ENCODE measurements around the gene DCDC2B. TPM values are rescaled to one million over a fixed set of nuclear protein-coding genes. Genes with fewer than 3 reads are reported as not detected.

DCDC2B gene
- total and polyA plus RNA-seq, 2 of the 13 experiments (the other 11 are each of a cell fraction or from before 2014, with no cell fraction given) = not detected

- TF ChIP-seq SRSF9 (IDR thresholded peaks at IDR 0.05; ENCODE audit: borderline replicate concordance, insufficient read depth, low read depth, low read length, poor library complexity, severe bottlenecking) (no peak), GABPB1 (CRISPR knock-in tag; IDR thresholded peaks at IDR 0.05) (peak; percentile 72), AHR (CRISPR knock-in tag; IDR thresholded peaks at IDR 0.05) (peak; percentile 47; the same call in 1 of the 2 replicates), RXRA (CRISPR knock-in tag; IDR thresholded peaks at IDR 0.05) (no peak; the same call in 1 of the 2 replicates), ZNF572 (CRISPR knock-in tag; IDR thresholded peaks at IDR 0.05) (no peak), ZNF512 (CRISPR knock-in tag; IDR thresholded peaks at IDR 0.05) (no peak), NFATC3 (CRISPR knock-in tag; IDR thresholded peaks at IDR 0.05) (no peak), ZNF326 (CRISPR knock-in tag; IDR thresholded peaks at IDR 0.05; ENCODE audit: borderline replicate concordance) (no peak), FOSL1 (CRISPR knock-in tag; IDR thresholded peaks at IDR 0.05; ENCODE audit: borderline replicate concordance) (no peak), ZNF10 (CRISPR knock-in tag; IDR thresholded peaks at IDR 0.05; ENCODE audit: borderline replicate concordance, low read depth) (no peak), NAIF1 (CRISPR knock-in tag; IDR thresholded peaks at IDR 0.05; ENCODE audit: borderline replicate concordance) (no peak), ZNF883 (CRISPR knock-in tag; IDR thresholded peaks at IDR 0.05; ENCODE audit: not compliant biosample characterization) (peak; percentile 49), NPAS2 (CRISPR knock-in tag; IDR thresholded peaks at IDR 0.05; ENCODE audit: borderline replicate concordance) (no peak), PCBP2 (optimal IDR thresholded peaks at IDR 0.05; ENCODE audit: low read depth, low read length, poor library complexity, severe bottlenecking) (no peak), CC2D1A (CRISPR knock-in tag; IDR thresholded peaks at IDR 0.05) (no peak), ZNF747 (CRISPR knock-in tag; IDR thresholded peaks at IDR 0.05; ENCODE audit: borderline replicate concordance) (no peak), ZNF205 (CRISPR knock-in tag; IDR thresholded peaks at IDR 0.05) (no peak), RNF2 (conservative IDR thresholded peaks at IDR 0.05; ENCODE audit: low read depth) (no peak), BORCS8-MEF2B (CRISPR knock-in tag; IDR thresholded peaks at IDR 0.05) (peak; percentile 63), ASH2L (IDR thresholded peaks at IDR 0.05; ENCODE audit: insufficient read length, low read depth, low read length) (no peak), ZNF160 (CRISPR knock-in tag; IDR thresholded peaks at IDR 0.05) (no peak)
- TF ChIP-seq, protein P1, sequence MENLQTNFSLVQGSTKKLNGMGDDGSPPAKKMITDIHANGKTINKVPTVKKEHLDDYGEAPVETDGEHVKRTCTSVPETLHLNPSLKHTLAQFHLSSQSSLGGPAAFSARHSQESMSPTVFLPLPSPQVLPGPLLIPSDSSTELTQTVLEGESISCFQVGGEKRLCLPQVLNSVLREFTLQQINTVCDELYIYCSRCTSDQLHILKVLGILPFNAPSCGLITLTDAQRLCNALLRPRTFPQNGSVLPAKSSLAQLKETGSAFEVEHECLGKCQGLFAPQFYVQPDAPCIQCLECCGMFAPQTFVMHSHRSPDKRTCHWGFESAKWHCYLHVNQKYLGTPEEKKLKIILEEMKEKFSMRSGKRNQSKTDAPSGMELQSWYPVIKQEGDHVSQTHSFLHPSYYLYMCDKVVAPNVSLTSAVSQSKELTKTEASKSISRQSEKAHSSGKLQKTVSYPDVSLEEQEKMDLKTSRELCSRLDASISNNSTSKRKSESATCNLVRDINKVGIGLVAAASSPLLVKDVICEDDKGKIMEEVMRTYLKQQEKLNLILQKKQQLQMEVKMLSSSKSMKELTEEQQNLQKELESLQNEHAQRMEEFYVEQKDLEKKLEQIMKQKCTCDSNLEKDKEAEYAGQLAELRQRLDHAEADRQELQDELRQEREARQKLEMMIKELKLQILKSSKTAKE (CRISPR knock-in tag; IDR thresholded peaks at IDR 0.05; ENCODE audit: borderline replicate concordance) = no peak
- TF ChIP-seq, protein P2, sequence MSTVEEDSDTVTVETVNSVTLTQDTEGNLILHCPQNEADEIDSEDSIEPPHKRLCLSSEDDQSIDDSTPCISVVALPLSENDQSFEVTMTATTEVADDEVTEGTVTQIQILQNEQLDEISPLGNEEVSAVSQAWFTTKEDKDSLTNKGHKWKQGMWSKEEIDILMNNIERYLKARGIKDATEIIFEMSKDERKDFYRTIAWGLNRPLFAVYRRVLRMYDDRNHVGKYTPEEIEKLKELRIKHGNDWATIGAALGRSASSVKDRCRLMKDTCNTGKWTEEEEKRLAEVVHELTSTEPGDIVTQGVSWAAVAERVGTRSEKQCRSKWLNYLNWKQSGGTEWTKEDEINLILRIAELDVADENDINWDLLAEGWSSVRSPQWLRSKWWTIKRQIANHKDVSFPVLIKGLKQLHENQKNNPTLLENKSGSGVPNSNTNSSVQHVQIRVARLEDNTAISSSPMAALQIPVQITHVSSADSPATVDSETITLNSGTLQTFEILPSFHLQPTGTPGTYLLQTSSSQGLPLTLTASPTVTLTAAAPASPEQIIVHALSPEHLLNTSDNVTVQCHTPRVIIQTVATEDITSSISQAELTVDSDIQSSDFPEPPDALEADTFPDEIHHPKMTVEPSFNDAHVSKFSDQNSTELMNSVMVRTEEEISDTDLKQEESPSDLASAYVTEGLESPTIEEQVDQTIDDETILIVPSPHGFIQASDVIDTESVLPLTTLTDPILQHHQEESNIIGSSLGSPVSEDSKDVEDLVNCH (CRISPR knock-in tag; IDR thresholded peaks at IDR 0.05) = no peak
These were observed 3.2 kb upstream of the DCDC2B start, which contains the start of gene IQCC (continued) for GRCh38 chr1:32205401-32206370.
